GM18868 (cell line): Measurements from ENCODE around the gene RNF224.
"Not testable (repeated sequence)": the region's sequence is repeated elsewhere in the genome, so short reads cannot be mapped to it uniquely, and the experiment has no call there.

Experiments
- ATAC-seq: cut with Tn5 transposase; IDR thresholded peaks from one replicate; pipeline ENCODE4 v1.9.1; 2021; ENCODE audit warnings: mild to moderate bottlenecking, moderate library complexity; ENCODE audit not compliant: unreplicated experiment

RNF224 gene

DNA sequence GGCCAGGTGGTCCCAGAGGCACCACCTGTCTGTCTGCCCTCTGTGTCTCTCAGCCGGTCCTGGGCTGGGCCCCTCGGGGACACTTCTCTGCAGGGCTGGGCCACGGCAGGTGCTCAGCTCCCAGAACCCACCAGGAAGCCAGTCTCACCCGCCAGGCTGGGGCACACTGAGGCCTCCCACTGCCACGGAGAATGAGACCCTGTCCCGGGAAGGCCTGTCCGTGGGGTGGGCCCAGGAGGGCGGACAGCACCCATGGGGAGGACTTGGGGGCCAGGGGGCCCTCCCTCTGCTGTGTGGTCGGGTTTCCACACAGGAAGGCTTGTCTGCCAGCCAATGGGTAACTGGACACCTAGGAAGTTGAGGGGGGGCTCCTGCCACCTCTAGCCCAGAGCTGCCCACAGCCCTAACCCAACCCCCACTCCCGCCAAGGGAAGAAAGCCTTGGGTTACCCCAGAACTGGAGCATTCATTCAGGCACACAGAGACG lies 9.7 kb downstream of the RNF224 start:
- ATAC-seq = no peak

DNA sequence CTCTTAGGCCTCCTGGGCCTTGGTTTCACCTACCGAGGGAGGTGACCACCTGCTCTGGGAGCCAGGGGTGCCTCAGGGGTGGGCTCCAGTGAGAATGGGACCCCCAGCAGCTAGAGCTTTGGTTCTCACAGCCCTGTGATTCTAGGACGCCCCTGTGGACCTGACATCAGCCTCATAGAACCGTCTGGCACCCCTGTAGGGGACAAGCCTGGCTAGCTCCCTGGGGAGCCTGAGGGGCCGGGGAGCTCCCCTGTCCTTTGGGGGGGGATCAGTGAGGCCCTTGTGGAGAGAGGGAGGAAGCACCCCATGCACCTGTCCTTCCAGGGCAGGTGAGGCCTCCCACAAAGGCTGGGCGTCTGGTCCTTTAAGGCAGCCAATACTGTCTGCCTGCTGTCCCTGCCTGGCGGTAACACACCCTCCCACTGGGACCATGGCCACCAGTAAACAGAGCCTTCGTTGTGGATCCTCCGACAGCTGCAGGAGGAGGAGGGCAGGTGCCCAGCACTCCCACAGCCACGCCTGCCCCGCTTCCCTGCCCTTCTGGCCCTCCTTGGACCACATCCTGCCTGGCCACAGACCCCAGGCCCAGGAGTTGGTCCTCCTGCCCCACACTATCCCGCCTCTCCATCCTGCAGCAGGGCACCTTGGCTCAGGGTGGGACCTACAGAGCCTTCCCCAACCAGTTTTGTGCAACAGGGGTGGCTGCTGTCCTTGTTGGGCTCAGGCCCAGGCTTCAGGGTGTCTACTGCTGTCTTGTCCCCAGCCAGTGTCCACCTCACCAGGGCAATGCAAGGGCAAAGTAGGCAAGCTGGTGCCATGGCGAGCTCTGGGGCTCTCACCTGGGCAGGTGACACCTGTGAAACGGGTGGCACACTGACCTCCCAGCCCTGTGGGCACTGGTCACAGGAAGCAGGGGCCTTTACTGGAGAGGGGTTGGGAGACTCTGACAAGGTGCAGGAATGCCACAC lies 10.7 kb downstream of the RNF224 start:
- ATAC-seq = no peak

DNA sequence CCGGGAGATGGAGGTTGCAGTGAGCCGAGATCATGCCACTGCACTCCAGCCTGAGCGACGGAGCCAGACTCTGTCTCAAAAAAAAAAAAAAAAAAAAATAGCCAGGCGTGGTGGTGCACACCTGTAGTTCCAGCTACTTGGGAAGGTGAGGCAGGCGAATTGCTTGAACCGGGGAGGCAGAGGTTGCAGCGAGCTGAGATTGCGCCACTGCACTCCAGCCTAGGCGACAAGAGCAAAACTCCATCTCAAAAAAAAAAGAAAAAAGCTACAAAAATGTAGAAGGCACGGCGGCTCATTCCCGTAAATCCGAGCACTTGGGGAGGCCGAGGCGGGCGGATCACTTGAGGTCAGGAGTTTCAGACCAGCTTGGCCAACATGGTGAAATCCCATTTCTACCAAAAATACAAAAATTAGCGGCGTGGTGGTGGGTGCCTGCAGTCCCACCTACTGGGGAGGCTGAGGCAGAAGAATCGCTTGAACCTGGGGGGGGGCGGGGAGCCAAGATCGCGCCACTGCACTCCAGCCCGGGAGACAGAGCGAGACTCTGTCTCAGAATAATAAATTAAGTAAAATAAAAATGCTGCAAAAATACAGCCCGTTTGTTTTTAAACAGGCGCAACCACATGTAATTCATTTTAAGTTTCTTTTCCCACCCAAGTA lies 12.4 kb downstream of the RNF224 start:
- not testable (repeated sequence) for ATAC-seq

DNA sequence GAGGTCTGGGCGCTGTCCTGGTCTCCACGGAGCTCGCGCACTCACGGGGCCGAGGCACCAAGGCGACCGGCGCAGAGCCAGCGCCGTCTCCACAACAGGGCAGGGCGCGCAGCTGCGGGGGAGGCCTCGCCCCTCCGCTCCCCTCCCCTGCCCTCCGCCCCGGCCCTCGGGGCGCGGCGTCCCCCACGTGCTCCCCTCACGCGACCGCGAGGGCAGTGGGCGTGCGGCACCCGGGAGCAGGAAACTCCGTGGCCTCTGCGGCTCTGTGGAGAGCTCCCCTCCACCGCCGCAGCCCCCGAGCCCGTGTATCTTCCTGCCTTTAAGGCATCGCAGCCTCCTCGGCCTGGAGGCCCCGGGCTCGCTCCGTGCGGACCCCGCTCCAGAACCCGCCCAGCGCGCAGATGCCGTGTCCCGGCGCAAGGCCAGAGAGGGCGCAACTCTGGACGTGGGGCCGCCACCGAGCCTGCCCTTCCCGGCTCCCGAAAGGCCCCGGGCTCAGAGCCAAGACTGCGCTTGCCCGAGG lies 13.1 kb downstream of the RNF224 start:
- ATAC-seq = peak; percentile 16

DNA sequence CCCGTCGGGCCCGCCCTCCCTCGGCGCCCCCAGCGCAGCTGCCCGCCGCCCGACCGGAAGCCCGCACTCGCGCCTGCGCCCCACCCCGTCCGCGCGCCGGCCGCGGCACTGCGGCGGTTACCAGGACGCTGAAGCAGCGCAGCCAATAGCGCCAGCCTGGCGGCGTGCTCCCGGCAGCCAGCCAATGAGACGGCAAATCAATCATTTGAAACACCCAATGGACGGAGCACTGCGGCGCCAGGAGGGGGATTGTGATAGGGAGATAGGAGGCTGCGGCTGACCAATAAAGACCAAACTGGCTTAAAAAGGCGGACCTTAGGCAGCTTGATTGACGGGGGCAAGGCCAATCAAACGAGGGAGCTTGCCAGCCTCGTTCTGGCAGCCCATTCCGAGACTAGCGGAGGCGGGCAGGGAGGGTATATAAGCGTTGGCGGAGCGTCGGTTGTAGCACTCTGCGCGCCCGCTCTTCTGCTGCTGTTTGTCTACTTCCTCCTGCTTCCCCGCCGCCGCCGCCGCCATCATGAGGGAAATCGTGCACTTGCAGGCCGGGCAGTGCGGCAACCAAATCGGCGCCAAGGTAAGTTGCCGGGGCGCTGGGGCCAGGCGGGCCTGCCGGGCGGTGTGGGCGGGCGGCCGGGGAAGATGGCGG lies 13.7 kb downstream of the RNF224 start, which contains the start of gene TUBB4B:
TSS of gene TUBB4B (plus strand) at position 447 of the 649 bp plus-strand sequence. CDS start at position 521, 74 bp downstream.
- ATAC-seq = peak; percentile 75

DNA sequence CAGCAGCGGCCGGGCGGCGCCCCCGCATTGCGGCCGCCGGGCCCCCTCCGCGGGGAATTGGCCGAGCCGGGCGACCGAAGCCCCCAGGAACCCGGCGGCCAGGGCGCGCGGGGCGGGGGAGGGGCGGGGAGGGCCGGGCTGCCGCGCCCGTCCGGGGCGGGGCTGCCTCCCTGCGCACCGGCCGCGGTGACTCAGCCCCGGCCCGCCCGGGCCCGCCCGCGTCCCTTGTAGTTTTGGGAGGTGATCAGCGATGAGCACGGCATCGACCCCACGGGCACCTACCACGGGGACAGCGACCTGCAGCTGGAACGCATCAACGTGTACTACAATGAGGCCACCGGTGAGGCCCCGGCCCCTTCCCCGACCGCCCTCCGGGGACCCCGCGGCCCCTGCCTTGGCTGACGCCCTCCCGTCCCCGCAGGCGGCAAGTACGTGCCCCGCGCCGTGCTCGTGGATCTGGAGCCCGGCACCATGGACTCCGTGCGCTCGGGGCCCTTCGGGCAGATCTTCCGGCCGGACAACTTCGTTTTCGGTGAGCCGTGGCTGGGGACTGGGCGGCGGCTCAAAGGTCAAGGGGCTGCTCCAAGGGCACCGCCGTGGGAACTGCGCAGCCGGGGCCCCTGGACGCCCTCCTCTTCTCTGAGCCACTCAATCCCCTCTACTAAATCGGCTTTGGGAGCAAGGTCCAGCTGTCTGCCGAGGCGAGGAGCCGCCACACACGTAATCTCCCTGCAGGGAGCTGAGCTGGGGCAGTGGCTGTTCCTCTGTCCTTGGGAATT lies 14.4 kb downstream of the RNF224 start:
- ATAC-seq = peak; percentile 2

DNA sequence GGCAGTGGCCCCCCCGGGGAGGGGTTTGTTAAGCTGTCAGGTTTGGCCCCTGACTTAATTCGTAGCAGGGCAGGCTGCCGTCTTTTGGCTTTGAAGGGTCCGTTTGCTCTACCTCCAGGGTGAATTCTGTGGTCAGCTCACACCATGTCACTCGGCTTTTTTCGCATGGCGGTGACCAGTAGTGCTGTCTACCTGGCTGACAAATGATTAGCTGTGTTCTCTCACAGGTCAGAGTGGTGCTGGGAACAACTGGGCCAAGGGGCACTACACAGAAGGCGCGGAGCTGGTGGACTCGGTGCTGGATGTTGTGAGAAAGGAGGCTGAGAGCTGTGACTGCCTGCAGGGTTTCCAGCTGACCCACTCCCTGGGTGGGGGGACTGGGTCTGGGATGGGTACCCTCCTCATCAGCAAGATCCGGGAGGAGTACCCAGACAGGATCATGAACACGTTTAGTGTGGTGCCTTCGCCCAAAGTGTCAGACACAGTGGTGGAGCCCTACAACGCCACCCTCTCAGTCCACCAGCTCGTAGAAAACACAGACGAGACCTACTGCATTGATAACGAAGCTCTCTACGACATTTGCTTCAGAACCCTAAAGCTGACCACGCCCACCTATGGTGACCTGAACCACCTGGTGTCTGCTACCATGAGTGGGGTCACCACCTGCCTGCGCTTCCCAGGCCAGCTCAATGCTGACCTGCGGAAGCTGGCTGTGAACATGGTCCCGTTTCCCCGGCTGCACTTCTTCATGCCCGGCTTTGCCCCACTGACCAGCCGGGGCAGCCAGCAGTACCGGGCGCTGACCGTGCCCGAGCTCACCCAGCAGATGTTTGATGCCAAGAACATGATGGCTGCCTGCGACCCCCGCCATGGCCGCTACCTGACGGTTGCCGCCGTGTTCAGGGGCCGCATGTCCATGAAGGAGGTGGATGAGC lies 15.2 kb downstream of the RNF224 start:
- ATAC-seq = no peak

DNA sequence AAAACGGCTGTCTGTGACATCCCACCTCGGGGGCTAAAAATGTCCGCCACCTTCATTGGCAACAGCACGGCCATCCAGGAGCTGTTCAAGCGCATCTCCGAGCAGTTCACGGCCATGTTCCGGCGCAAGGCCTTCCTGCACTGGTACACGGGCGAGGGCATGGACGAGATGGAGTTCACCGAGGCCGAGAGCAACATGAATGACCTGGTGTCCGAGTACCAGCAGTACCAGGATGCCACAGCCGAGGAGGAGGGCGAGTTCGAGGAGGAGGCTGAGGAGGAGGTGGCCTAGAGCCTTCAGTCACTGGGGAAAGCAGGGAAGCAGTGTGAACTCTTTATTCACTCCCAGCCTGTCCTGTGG lies 15.9 kb downstream of the RNF224 start:
- not testable (repeated sequence) for ATAC-seq

DNA sequence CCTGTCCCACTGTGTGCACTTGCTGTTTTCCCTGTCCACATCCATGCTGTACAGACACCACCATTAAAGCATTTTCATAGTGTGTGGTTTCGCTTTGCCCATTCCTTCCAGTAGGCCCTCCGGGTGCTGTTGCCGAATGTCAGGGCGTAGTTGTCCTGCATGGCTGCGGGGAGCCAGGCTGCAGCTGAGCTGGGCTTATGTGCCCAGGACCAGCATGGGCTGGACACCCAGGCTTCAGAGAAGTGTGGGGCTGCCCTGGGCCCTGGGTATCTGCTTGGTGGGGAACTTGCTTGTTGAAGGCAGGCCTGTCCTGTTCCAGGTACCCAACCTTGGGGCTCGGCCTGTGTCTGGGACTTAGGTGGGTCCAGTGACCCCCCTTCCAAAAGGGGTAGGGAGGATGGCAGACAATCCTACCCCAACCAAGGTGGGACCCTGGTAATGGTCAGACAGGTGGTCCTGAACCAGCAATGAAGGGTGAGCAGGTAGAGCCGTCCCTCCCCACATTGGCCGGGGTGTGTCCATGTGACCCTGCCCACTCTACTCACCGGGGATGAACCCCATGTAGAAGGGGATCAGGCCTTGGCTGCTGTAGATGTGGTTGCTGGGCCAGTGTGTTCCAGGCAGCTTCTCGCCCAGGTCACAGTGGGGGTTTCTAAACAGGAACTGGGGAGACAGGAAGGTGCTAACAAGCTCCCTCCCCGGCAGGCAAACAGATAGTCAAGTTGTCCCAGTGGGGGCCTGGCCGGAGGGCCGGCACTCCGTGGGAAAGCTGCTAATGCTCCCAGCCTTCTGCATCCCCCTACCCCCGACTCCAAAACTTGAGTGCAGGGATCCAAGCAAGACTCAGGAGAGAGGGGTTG lies 16.6 kb downstream of the RNF224 start:
- no peak for ATAC-seq

DNA sequence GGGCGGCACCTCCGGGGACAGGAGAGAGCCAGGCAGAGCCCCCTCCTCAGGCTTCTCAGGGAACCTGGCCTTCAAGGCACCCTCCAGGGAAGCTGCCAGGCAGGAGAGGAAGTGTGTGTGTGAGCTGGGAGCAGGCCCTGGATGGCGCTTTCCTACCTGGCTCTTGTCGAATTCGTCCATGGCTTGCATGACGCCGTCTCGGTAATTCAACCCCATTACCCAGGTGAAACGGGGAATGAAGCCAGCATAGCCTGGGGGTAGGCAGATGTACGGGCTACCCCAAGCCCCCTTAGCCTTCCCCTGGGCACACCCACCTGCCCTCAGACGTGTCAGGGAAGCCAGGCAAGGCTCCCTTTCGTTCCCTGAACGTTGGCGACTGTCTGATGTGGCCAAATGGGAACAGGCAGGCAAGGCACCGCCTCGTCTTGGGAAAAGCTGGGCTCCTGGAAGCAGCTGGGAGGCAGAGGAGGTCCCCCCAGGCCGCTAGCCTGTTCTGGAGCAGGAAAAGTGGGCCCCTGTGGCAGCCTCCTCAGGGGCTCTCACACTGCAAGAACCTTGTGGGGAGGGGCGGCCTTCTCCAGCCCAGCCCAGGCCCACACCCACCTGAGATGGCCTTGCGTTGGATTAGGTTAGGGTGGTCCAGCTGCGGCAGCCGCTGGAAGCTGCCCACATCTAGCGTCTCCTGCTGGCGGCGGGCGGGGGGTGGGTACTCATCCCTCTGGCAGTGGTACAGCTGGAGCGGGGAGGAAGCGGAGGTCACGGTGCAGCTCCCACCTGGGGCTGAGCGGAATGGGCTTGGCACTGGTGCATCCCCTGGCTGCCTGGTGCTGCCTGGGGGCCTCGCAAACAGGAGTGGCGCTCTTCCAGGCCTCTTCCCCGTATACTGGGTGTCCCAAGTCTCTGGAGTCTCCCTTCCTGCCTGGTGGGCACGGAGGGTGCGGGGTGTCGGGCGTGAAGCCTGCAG lies 17.5 kb downstream of the RNF224 start:
- ATAC-seq = no peak

DNA sequence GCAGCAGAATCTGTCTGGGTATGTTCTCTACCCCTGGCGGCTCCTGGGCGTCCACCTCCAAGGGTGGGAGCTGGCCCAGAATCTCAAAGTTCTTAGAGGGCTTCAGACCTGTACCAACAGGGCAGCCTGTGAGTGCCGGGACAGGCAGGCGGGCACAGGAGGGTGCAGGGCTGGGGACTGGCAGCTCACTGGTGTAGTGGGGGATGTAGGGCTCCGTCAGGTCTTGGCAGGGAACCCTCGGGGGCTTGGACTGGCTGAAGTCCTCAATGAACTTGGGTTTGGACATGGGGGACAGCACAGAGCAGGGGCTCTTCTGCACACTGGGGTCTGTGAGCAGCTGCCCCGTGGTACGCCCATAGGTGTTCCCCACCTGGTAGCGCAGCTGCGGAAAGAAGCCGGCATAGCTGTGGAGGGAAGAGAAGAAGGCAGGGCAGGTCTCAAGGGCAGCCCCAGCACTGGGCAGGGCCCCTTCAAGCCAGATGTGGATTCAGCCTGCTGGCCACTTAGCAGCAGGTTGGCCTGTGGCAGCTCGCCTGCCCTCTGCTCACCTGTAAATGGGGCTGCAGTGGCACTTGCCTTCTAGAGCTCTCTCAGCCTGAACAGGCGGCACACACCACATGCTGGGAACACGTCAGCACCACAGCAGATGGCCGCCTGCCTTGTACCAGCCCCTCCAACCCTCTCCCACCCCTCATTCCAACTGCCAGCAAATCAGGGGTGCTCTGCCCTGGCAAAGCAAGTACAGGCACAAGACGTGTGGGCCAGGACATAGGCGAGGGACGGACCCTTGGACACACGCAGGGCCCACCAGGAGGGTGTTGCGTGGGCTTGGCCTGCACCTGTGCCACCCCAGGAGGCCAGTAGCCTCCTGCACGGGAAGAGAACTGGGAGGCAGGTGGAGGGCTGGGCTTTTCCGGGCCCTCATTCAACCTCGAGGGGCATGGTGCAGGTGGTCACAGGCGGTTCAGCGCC lies 18.4 kb downstream of the RNF224 start:
- no peak for ATAC-seq

DNA sequence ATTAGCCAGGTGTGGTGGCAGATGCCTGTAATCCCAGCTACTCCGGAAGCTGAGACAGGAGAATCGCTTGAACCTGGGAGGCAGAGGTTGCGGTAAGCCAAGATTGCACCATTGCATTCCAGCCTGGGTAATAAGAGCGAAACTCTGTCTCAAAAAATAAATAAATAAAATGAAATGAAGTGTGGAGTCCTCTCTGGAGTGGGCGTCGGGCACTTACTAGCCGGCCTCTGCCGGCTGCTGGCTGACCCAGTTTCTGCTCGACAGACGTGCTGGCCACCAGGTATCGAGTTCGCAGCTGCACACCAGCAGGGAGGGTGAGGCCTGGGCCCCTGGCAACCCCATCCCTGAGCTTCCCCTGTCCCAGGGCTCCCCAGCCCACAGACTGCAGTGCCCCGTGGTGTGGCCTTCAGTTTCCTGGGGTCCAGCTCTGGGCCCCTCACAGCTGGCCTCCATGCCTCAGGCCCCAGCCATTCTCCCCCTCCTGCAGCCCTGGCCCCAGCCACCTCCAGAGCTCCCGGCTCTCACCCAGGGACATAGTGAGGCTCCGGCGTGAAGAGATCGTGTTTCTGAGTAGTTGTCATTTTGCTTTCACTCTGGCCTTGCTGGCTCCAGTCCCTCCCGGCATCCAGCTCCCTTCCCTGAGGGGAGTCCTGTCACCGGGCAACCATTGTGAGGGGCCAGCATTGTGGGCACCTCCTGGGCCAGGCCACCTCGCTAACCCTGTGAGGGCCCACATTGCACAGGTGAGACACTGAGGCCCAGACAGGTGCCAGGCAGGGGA lies 20.0 kb downstream of the RNF224 start:
- ATAC-seq = no peak

DNA sequence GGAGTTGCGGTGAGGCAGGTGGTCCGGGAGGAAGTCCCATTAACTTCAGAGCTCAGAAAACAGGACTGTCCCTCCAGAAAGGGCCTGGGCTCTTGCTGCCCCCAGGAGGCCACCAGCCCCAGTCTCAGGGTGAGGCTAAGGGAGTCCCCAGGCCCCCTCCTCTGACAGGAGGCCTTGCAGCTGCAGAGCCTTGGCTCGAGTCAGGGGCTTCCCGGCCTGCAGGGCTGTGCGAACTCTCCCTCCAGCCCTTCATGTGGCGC lies 20.5 kb downstream of the RNF224 start:
- no peak for ATAC-seq

DNA sequence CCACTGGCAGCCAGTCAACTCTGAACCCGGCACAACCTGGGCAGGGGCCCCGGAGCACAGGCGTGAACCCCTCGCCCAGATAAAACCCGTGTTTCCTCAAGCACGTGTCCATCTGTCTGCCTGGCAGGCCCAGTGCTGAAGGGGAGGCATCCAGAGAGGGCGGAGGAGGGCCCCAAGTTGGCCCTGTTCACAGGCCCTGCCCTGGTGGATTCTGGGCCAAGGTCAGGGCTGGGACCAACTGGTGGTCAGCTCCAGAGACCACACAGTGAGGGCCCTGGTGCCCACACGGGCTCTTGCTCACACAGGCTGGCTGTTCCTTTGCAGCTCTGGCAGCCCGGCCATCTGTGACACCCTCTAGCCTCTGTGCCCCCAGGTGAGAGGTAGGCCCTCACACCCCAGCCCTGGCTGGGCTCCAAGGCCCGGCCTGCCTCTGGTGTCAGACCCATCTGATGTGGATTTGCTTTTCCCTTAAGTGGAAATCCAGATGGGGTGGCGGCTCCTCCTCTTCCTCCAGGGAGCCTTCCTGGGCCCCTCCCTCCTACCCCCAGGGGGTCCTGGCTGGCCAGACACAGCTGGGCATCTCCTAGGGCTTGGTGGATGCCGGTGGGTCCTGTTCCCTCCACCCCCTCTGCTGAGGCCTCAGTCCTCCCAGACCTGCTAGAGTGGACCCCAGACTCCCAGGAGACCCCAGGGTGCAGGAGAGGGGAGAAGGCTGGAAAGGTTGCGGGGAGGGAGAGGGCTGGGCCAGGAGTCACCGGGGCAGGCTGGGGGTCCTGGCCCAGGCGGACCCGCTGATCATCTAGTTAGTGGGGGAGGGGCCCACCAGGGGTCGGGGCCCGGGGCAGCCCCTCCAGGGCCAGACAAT lies 23.3 kb downstream of the RNF224 start:
- ATAC-seq = no peak

DNA sequence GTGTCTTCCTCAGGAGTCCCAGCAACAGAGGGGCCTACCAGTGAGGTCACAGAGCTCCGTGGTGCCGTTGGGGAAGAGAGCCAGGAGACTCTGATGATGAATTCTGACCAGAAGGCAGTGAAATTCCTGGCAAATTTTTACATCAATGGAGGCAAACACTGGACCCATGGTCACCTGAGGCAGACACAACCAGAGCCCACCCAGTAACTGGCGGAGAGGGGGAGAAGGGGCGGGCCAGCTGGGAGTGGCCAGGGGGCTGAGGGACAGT lies 23.8 kb downstream of the RNF224 start, which contains the start of gene STPG3:
TSS of gene STPG3 (plus strand) at position 93 of the 268 bp plus-strand sequence. CDS start at position 94, 1 bp downstream.
- ATAC-seq = no peak
